PFSK-1 (cell line): Measurements from ENCODE around the gene CFAP20.

Experiments
- SIN3A ChIP-seq: IDR thresholded peaks from 2 replicates; pipeline ENCODE4 v1.6.1; 2012; ENCODE audit warnings: mild to moderate bottlenecking, low read length, moderate library complexity, borderline replicate concordance; ENCODE audit not compliant: insufficient read depth
- TF ChIP-seq, protein P1 (sequence below), 2 experiments: IDR thresholded peaks; 2 replicates each; pipeline versions ENCODE4 v1.6.1 to v1.8.0; 2011 to 2012; ENCODE audit warnings: low read depth in 2 of 2, low read length in 2 of 2, control low read depth in 1 of 2, inconsistent platforms in 1 of 2, mild to moderate bottlenecking in 1 of 2, moderate library complexity in 1 of 2; ENCODE audit not compliant: insufficient read depth in 1 of 2

GRCh38 chr16:58155839-58156238 lies 26.7 kb upstream of the CFAP20 start:
- no peak for TF ChIP-seq SIN3A
- TF ChIP-seq, protein P1, sequence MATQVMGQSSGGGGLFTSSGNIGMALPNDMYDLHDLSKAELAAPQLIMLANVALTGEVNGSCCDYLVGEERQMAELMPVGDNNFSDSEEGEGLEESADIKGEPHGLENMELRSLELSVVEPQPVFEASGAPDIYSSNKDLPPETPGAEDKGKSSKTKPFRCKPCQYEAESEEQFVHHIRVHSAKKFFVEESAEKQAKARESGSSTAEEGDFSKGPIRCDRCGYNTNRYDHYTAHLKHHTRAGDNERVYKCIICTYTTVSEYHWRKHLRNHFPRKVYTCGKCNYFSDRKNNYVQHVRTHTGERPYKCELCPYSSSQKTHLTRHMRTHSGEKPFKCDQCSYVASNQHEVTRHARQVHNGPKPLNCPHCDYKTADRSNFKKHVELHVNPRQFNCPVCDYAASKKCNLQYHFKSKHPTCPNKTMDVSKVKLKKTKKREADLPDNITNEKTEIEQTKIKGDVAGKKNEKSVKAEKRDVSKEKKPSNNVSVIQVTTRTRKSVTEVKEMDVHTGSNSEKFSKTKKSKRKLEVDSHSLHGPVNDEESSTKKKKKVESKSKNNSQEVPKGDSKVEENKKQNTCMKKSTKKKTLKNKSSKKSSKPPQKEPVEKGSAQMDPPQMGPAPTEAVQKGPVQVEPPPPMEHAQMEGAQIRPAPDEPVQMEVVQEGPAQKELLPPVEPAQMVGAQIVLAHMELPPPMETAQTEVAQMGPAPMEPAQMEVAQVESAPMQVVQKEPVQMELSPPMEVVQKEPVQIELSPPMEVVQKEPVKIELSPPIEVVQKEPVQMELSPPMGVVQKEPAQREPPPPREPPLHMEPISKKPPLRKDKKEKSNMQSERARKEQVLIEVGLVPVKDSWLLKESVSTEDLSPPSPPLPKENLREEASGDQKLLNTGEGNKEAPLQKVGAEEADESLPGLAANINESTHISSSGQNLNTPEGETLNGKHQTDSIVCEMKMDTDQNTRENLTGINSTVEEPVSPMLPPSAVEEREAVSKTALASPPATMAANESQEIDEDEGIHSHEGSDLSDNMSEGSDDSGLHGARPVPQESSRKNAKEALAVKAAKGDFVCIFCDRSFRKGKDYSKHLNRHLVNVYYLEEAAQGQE (IDR thresholded peaks at IDR 0.05; ENCODE audit: insufficient read depth in 1 of 2, low read depth in 2 of 2, low read length in 2 of 2), result no peak
